ENCODE data around the gene ACSM2B.
"Not testable (repeated sequence)": the region's sequence is repeated elsewhere in the genome, so short reads cannot be mapped to it uniquely, and the experiment has no call there.

Gene ACSM2B

DNA sequence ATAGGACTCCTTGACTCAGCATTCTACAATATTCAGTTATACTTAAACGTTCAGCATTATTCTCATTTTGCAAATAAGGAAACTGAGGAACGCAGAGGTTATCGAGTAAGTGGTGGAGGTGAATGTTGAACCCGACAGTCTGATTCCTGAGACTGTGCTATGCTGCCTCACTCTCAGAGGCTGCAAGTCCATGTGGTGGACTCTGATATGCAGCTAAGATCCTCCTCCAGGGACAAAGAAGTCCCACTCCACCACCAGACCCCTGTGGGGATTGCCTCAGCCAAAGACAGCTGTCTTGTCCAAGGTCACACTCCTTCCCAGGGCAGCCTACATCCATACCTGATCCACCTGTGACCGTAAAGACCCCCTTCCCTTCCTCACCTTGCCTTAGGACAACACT lies 37.5 kb downstream of the ACSM2B start:
- TF ChIP-seq, protein P1, sequence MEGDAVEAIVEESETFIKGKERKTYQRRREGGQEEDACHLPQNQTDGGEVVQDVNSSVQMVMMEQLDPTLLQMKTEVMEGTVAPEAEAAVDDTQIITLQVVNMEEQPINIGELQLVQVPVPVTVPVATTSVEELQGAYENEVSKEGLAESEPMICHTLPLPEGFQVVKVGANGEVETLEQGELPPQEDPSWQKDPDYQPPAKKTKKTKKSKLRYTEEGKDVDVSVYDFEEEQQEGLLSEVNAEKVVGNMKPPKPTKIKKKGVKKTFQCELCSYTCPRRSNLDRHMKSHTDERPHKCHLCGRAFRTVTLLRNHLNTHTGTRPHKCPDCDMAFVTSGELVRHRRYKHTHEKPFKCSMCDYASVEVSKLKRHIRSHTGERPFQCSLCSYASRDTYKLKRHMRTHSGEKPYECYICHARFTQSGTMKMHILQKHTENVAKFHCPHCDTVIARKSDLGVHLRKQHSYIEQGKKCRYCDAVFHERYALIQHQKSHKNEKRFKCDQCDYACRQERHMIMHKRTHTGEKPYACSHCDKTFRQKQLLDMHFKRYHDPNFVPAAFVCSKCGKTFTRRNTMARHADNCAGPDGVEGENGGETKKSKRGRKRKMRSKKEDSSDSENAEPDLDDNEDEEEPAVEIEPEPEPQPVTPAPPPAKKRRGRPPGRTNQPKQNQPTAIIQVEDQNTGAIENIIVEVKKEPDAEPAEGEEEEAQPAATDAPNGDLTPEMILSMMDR (IDR thresholded peaks at IDR 0.05; ENCODE audit: control insufficient read depth, insufficient read depth, low read depth, low read length, missing control alignments), result no peak
- no peak overlapping the region for H3K4me3 ChIP-seq (ENCODE audit: control insufficient read depth, low read depth, low read length)
- no peak for DNase-seq (ENCODE audit: low read depth)

DNA sequence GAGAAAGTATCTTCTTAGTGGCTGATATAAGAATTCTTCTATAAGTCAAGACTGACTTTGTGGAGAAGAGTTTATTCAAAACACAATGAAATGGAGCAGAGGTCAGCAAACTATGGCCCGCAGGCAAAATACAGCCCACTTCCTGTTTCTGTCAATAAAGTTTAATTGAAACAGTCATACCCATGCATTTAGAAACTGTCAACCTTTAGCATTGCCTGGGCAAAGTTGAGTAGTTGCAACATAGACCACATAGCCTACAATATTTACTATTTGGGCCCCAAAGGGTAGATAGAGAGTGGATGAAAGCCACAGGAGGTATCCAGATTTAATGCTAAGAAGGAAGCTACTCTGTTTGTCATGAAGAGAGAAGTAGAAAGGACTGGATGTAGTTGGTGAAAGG lies 38.0 kb downstream of the ACSM2B start:
- H3K4me3 ChIP-seq (ENCODE audit: control insufficient read depth, low read depth, low read length), result no peak overlapping the region
- TF ChIP-seq, protein P1 (IDR thresholded peaks at IDR 0.05; ENCODE audit: control insufficient read depth, insufficient read depth, low read depth, low read length, missing control alignments), result no peak
- no peak for DNase-seq (ENCODE audit: low read depth)

DNA sequence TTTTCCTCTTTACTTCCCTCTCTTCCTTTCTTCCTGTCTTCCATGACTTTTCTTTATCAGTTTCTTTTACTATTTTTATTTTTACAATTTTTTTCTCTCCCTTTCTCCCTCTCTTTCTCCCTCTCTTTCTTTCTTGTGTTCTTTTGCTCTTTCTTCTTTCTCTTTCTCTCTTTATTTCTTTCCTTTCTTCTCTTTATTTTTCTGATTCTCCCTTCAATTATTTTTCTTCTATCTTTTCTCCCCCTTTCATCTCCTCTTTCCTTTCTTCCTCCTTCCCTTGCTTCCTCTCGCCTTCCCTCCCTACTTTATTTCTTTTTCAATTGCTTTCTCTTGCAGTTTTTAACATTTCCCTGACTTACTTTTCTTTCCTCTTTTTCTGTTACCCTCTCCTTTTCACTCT lies 39.5 kb downstream of the ACSM2B start:
- DNase-seq (ENCODE audit: low read depth); H3K4me3 ChIP-seq (ENCODE audit: control insufficient read depth, low read depth, low read length): not testable (repeated sequence)

DNA sequence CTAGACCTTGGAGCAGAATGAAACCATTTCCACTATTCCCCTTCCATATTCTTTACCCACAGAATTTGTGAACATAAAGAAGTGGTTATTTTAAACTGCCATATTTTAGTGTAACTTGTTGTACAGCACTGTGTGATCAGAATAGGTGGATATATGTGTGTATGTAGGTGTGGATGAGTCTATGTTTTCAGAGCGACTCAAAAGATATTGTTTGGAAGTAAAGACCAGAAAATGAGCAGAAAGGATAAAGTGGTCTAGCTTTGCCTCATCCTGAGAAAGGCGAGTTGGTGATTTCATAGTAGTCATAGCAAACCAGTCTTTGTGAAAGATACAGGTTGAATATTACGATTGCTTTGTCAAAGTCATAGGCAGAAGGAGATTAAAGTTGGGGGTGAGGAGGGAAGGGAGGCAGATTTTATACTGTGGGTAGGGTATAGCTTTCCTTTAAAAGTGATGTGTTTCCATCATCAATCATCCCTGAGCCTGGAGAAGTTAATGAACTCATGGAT lies 43.8 kb downstream of the ACSM2B start:
- not testable (repeated sequence) for DNase-seq (ENCODE audit: low read depth); H3K4me3 ChIP-seq (ENCODE audit: control insufficient read depth, low read depth, low read length)

DNA sequence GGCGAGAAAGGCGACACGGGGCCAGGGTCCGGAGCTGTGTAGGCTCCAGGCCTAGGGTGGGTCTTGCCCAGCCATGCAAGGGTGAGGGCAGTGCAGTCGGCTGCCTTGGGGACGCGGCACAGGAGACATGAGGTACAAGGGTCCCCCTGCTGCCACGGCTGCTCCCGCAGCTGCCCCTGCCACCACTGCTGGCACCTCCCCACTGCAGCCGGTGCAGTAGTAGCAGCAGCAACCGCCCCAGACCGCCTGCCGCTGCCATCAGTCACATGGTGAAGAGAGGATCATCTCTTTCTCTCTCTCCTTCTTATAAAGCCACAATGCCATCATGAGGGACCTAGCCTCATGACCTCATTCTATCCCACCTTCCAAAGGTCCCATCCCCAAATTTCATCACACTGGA lies 44.4 kb downstream of the ACSM2B start:
- not testable (repeated sequence) for DNase-seq (ENCODE audit: low read depth); H3K4me3 ChIP-seq (ENCODE audit: control insufficient read depth, low read depth, low read length)

DNA sequence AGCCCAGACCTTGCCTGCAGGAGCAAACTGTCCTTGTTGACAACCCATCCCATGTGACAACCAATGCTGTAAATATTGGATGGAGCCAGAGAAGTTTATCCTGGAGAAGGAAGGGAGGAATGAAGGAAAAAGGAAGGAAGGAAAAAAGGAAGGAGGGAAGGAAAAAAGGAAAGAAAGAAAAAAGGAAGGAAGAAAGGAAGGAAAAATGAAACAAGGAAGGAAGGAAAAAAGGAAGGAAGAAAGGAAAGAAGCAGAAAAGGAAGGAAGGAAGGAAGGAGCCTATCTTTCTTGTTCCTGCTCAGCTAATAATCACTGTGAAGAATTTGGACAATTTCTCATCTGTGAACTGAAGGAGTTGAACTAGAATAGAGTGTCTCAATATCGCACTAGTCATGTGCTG lies 56.1 kb downstream of the ACSM2B start:
- TF ChIP-seq, protein P1 (IDR thresholded peaks at IDR 0.05; ENCODE audit: control insufficient read depth, insufficient read depth, low read depth, low read length, missing control alignments), result no peak

DNA sequence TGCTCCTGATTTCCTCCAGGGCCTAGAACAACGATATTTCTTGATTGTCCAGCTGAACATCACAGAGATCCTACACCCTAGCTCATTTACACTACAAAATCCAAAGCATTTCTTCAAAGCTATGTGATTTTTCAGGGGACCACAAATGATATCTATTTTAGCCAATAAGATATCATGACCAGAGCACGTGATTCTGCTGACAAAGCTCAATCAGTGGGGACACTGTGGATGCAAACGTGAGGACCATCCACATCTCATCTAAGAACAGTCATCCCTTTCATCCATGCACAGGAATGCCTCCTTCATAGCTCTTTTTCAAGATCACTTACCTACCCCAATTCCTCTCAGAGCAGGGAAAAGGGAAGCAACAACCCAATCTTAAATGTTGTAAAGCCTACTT lies 56.9 kb downstream of the ACSM2B start:
- TF ChIP-seq, protein P1 (IDR thresholded peaks at IDR 0.05; ENCODE audit: control insufficient read depth, insufficient read depth, low read depth, low read length, missing control alignments), result no peak
- H3K4me3 ChIP-seq (ENCODE audit: control insufficient read depth, low read depth, low read length), result no peak overlapping the region
- no peak for DNase-seq (ENCODE audit: low read depth)

More for the DNA sequence above, 56.1 kb downstream of the ACSM2B start:
- H3K4me3 ChIP-seq (ENCODE audit: control insufficient read depth, low read depth, low read length), result no peak overlapping the region
- DNase-seq (ENCODE audit: low read depth), result no peak

DNA sequence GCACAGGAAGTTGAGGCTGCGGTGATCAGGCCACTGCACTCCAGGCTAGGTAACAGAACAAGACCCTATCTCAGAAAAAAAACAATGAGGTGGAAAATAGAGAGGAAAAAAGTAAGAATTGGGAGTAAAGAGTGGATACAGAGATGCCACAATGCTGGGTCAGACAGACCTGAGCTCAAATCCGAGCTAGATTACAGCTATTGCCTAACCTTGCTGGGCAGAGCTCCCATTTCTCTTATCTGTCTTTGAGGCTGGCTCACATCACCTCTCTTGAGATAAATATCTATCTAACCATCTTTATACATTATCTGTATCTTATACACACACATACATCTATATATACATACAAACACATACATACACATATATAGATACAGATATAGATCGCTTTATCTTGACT lies 59.0 kb downstream of the ACSM2B start:
- no peak for DNase-seq (ENCODE audit: low read depth)
- TF ChIP-seq, protein P1 (IDR thresholded peaks at IDR 0.05; ENCODE audit: control insufficient read depth, insufficient read depth, low read depth, low read length, missing control alignments), result no peak
- no peak overlapping the region for H3K4me3 ChIP-seq (ENCODE audit: control insufficient read depth, low read depth, low read length)

All from AG09309 (cell line).